Fibroblast of gingiva (primary cell): ENCODE measurements around the gene IL17D.
"Not testable (repeated sequence)": the region's sequence is repeated elsewhere in the genome, so short reads cannot be mapped to it uniquely, and the experiment has no call there.

Experiments used
- DNase-seq: peaks from one replicate; pipeline ENCODE4 v3.0.0-alpha.2; 2011; ENCODE audit warnings: low read depth

The IL17D gene

GRCh38 chr13:20719783-20720182, 16.3 kb downstream of the IL17D start:
- no peak for DNase-seq

DNA sequence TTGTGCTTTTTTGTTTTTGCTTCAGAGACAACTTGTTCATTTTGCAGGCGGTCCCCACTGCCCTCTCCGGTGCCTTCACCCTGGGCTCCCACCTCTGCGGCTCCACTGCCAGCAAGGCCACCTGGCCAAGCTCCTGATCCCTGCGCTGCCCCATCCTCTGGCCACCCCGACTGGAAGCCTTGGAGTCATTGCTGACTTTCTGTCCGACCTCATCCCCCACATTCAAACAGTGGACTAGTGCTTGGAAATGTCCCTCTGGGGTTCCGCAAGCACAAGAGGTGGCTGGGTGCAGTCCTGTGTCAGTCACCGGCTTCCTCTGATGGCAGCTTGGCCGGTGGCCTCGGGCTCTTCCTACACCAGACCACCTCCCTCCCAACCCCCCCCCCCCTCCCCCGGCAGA, 17.0 kb downstream of the IL17D start:
- DNase-seq, result no peak

GRCh38 chr13:20721058-20721453, 17.6 kb downstream of the IL17D start:
- DNase-seq, result no peak

- DNase-seq, result peak; percentile 21
These were observed 18.2 kb downstream of the IL17D start for GRCh38 chr13:20721454-20722357.

DNA sequence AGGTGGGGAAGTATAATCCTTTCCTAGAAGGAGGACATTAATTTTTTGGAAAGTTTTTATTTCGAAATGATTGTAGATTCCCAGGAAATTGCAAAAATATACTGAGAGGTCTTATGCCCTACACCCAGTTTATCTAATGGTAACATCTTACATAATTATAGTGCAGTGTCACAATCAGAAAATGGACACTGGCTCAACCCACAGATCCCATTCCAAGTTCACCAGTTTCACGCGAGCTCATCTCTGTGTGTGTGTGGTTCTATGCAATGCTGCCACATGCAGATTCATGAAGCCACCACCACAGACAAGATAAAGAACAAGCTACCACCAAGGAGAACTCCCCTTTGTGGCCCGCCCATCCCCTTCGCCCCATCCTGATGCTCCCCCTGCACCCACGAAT, 24.4 kb downstream of the IL17D start:
- no peak for DNase-seq

- DNase-seq, result no peak
These were observed 25.2 kb downstream of the IL17D start for GRCh38 chr13:20728579-20729311.

DNA sequence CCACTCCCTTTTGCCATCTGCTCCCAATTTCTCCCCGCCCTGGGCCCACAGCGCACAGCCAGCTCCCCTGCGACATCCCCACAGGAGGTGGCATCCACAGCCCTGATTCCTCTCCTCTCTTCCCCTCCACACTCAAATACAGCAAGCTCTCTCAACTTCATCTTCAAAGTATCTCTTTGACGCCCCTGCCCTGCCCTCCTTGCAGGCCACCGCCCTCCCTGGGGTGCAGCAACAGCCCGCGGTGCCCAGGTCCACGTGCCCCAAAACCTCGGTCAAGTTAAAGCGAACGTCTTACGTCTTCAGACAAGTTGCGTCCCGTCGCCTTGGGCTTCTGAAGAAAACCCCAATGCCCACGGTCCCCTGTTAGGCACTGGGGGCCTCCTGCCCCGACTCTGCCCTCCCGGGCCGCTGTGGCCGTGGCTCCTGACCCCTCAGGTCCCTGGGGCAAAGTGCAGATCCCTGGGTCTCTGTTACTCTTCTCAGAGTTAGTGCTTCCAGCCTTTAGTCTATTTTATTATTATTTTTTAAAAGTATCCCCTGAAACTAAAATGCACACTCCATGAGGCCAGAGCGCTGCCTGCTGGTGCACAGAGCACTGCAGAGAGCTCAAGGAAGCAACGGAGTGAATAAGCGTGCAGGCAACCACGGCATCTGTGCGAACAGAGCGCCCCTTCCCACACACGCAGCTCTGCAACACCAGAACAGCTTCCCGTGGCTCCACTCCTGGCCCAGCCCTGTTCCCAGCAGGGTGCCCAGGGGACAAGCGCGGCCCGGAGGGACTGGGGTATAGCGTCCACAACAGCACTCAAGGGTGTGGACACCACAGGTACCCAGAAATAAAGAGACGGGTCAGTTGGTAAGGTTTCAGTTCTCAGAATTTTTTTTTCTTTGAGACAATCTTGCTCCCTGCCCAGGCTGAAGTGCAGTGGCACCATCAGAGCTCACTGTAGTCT, 26.4 kb downstream of the IL17D start:
- DNase-seq, result no peak

- DNase-seq, result no peak
These were observed 35.1 kb downstream of the IL17D start for GRCh38 chr13:20738616-20739015.

GRCh38 chr13:20740021-20740420, 36.5 kb downstream of the IL17D start:
- no peak for DNase-seq

GRCh38 chr13:20743830-20744404, 40.4 kb downstream of the IL17D start:
- not testable (repeated sequence) for DNase-seq

- DNase-seq, result no peak
These were observed 45.9 kb downstream of the IL17D start for GRCh38 chr13:20749377-20749776.

DNA sequence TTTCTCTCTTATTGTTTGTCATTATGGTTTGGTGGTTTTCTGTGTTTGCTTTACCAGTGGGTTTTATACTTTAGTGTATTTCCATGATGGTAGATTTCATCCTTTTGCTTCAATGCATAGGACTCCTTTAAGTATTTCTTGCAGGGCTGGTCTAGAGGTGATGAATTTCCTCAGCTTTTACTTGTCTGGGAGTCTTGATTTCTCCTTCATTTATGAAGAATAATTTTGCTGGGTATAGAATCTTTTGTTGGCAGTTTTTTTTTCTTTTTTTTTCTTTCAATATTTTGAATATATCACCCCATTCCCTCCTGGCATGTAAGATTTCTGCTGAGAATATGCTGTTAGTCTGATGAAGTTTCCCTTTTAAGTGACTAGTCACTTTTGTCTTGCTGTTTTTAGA, 50.5 kb downstream of the IL17D start:
- no peak for DNase-seq

DNA sequence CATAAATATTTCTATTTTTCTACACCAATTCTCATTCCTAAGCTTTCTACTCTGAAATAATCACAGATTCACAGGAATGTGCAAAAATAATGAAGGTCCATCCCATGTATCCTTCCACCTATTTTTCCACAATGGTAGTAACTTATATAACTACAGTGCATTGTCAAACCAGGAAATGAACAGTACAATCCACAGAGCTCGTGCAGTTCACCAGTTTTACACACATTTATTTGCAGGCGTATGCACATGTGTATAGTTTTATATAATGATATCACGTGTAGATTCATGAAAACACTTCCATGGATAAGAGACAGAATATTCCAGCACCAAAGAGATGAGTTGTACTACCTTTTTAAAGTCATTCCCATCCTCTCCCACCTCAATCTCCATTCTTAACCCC, 57.4 kb downstream of the IL17D start:
- no peak for DNase-seq

DNA sequence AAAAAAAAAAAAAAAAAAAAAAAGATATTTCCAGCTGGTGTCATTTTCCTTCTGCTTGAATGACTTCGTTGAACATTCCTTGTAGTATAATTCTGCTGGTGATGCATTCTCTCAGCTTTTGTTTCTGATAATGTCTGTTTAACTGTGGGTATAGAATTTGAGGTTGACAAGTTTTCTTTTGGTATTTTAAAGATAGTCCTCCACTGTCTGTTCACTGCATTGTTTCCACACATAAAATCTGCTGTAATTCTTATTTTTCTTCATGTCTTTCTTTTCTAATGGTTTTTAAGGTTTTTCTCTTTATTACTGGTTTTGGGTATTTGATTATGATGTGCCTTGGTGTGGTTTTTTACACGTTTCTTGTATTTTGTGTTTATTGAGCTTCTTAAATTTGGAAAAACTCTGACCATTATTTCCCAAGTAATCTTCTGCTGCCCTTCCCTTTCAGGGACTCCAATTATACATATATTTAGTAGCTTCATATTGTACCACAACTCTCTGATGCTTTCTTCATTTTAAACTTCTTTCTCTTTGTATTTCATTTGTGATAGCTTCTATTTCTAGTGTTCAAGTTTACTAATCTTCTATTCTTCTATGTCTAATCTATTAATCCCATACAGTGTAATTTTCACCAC, 63.9 kb downstream of the IL17D start:
- no peak for DNase-seq

DNA sequence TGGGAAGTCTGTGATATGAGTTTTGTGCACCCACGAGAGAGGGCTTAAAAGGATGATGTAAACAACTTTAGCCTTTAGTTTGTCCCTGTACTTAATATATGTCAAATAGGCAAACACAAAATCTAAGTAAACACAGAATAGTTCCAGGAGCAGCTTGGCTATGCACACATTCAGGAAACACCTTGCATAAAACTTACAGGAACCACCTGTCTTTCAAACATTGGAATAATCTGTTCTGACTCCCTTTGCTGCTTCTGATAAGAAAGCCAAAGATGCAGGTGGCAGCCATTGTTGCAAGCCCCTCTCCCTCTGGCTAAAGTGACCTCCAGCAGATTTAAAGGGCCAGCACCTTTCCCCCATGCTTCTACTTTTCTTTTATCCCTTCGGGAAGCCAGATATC, 65.6 kb downstream of the IL17D start:
- DNase-seq, result no peak

- no peak for DNase-seq
These were observed 66.3 kb downstream of the IL17D start for GRCh38 chr13:20769834-20770233.
